HK-2 (cell line): ENCODE results near the gene FAM120AOS.

Experiments
- DNase-seq: peaks from one replicate; pipeline ENCODE4 v3.0.0-alpha.2; 2018; ENCODE audit not compliant: unreplicated experiment

The FAM120AOS gene

DNA sequence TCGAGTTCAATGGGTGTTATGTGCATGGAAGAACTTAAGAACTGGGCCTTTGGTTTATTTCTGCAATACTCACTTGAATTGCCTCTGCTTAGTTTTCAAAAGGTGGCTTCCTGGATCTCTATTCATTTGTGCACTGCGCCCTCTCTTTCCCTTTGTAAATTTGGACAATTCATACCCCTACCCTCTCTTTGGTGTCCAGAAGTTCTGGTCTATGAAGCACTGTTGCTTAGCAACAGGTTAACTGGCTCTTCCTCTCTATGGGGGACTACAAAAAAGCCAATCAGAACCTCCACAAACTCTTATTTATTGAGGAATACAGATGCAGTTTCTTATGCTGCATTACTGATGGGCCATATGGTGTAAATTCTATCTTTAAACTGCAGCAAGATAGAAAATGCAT lies 15.4 kb downstream of the FAM120AOS start:
- DNase-seq: no peak

- DNase-seq: no peak
Observed at GRCh38 chr9:93436655-93437407, 16.6 kb downstream of the FAM120AOS start.

- DNase-seq: no peak
Observed at GRCh38 chr9:93436218-93436617, 17.2 kb downstream of the FAM120AOS start.

DNA sequence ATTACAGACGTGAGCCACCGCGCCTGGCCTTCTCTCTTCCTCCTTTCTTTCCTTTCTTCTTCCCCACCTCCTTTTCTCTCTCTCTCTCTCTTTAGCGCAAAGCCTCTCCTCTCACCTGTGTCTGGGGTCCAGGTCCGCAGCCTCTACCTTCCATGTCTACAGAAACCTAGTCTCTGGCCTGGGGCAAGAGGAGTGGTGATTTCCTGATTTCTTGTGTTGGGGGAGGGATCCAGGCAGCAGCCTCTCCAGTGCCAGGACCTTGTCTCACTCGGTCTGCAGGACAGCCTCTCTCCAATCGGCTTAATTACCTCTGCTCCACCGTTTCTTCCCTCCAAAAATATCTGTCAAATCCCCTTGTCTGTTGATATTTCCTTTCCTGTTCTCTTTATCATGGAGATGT lies 18.0 kb downstream of the FAM120AOS start:
- no peak for DNase-seq

- DNase-seq: no peak
Observed at GRCh38 chr9:93434056-93434455, 19.3 kb downstream of the FAM120AOS start.

DNA sequence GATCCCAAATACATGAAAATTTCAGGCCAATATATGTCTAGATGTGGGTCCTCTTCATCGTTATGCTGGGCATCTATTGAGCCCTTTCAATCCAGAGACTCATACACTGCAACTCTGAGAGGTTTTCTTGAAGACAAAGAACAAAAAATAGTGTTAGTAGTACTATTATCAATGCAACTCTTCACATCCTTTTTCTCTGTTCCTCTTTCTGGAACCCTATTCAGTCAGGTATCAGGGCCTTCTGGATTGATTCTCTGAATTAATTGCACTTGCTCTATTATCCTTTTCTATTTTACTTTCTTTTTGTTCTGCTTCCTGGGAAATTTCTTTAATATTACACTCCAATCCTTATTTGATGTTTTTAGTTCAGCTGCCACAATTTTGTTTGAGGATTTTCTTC lies 20.4 kb downstream of the FAM120AOS start:
- DNase-seq: no peak

GRCh38 chr9:93431539-93432105 lies 21.8 kb downstream of the FAM120AOS start:
- no peak for DNase-seq

GRCh38 chr9:93427655-93428379 lies 25.6 kb downstream of the FAM120AOS start:
- DNase-seq: no peak

DNA sequence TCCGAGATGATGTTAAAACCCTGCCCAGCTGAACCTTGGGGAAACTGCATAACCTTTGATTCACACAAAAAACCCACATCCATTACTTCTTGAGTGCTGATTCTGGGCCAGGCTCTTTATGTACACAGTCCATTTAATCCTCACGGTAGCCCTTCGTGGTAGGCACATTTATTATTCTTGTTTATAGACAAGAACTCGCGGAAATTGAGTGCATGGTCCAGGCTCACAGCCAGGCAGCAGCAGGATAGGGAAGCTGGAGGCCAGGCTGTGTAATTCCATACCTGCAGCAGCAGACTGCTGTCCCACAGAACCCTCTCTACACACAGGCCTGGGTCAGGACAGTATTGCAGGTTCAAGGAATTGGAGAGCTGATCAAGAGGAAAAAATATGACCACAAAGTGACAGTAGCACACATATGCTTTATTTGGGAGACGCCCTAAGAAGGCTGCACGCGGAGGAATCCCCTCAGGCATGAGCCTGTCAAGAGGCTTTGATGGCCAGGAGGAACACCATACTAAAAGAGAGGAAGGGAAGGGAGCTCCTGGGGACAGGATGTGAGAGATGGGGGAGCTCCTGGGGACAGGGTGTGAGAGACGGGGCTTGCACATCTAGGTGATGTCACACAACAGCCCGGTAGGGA lies 30.3 kb downstream of the FAM120AOS start:
- no peak for DNase-seq

DNA sequence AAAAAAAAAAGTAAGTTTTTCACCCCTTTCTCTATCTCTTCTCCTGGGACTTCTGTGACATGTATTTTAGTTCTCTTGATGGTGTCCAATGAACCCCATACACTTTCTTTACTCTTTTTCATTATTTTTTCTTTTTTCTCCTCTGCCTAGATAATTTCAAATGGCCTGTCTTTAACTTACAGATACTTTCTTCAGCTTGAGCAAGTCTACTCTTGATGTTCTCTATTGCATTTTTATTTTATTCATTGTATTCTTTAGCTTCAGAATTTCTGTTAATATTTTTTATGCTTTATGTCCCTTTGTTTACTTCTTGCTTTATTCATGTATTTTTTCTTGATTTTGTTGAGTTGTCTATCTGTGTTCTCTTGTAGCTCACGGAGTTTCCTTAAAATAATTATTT lies 34.4 kb downstream of the FAM120AOS start:
- no peak for DNase-seq

DNA sequence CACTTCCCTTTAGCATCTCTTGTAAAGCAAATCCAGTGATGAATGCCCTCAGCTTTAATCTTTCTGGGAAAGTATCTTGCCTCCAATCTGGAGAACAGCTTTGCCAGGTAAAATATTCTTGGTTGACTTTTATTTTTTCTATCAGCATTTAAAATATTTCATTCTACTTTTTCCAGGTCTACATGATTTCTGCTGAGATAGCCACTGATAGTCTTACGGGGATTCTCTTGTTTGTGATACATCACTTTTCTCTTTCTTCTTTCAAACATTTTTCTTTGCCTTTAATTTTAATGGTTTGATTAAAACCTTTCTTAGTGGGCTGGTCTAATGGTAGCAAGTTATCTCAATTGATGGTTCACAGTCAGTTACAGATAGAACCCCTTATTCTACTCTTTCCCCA lies 35.8 kb downstream of the FAM120AOS start:
- no peak for DNase-seq

DNA sequence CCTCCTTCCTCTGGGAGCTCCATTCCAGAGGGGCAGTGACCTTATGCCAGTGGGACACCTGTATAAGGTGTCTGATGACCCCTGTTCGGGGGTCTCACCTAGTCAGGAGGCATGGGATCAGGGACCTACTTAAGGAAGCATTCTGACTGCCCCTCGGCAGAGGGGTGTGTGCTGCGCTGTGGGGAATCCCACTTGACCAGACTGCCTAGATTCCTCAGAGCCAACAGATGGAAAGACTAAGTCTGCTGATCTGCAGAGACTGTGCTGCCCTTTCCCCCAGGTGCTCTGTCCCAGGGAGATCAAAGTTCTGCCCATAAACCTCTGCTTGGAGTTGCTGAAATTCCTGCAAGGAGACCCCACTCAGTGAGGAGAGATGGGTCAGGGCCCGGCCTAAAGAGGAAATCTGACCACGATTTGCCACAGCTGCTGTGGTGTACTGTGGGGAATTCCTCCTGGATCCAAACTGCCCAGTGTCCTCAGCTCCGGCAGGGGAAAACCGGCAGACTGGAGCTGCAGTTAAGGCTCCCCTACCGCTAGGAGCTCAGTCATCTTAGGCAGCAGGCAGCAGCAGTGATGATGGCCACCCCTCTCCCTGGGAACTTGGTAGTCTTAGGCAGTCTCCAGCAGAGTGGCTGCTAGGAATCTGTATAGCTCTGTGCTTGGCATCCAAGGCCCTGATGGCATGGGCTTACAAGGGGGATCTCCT lies 36.7 kb downstream of the FAM120AOS start:
- no peak for DNase-seq

DNA sequence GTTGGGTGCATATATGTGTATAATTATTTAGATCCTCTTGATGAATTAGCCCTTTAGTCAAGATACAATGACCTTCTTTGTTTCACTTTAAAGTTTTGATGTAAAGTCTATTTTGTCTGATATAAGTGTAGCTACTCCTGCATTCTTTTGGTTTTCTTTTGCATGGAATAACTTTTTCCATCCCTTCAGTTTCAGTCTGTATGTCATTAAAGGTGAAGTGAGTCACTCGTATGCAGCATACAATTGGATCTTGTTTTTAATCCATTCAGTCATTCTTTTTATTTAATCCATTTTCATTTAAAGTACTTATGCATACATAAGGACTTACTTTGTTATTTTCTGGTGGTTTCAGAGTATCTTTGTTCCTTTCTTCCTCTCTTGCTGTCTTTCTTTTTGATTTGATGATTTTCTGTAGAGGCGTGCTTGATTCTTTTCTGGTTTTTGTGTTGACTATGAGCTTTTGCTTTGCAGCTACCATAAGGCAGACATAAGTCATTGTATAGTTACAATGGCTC lies 38.1 kb downstream of the FAM120AOS start:
- no peak for DNase-seq

GRCh38 chr9:93413530-93413929 lies 39.9 kb downstream of the FAM120AOS start:
- no peak for DNase-seq

- DNase-seq: no peak
Observed at GRCh38 chr9:93406371-93406770, 47.0 kb downstream of the FAM120AOS start.

GRCh38 chr9:93398471-93398870 lies 54.9 kb downstream of the FAM120AOS start:
- DNase-seq: no peak

GRCh38 chr9:93397661-93398373 lies 55.6 kb downstream of the FAM120AOS start:
- no peak for DNase-seq
